ENCODE measurements around the gene GMEB2.
"Not testable (repeated sequence)": the region's sequence is repeated elsewhere in the genome, so short reads cannot be mapped to it uniquely, and the experiment has no call there.

Gene GMEB2

GRCh38 chr20:63587256-63587655 is 39.6 kb downstream of the GMEB2 start:
- no peak for DNase-seq

- DNase-seq = no peak
These were observed 40.1 kb downstream of the GMEB2 start for GRCh38 chr20:63586797-63587196.

GRCh38 chr20:63585616-63586565 is 41.0 kb downstream of the GMEB2 start:
- DNase-seq = no peak

GRCh38 chr20:63582382-63583063 is 44.4 kb downstream of the GMEB2 start:
- DNase-seq = no peak

GRCh38 chr20:63580796-63581461 is 46.0 kb downstream of the GMEB2 start:
- DNase-seq = no peak

- DNase-seq = no peak
These were observed 47.7 kb downstream of the GMEB2 start for GRCh38 chr20:63579017-63579694.

GRCh38 chr20:63578224-63579016 is 48.5 kb downstream of the GMEB2 start:
- no peak for DNase-seq

GRCh38 chr20:63577317-63577894 is 49.5 kb downstream of the GMEB2 start:
- peak; percentile 8 for DNase-seq

- no peak for DNase-seq
These were observed 50.6 kb downstream of the GMEB2 start for GRCh38 chr20:63576311-63576710.

GRCh38 chr20:63574829-63575743 is 51.8 kb downstream of the GMEB2 start:
- DNase-seq = no peak

- DNase-seq = peak; percentile 45
These were observed 52.6 kb downstream of the GMEB2 start, which contains the start of gene HELZ2 for GRCh38 chr20:63574156-63574828. HELZ2 (minus strand) TSS chr20:63574239; CDS start chr20:63572385, 1,854 bp downstream.

- no peak for DNase-seq
These were observed 53.2 kb downstream of the GMEB2 start for GRCh38 chr20:63573647-63574131.

GRCh38 chr20:63572788-63573646 is 53.9 kb downstream of the GMEB2 start:
- no peak for DNase-seq

GRCh38 chr20:63572071-63572787 is 54.7 kb downstream of the GMEB2 start:
- DNase-seq = no peak

GRCh38 chr20:63571087-63571478 is 55.8 kb downstream of the GMEB2 start:
- not testable (repeated sequence) for DNase-seq

GRCh38 chr20:63570281-63571086 is 56.4 kb downstream of the GMEB2 start:
- DNase-seq = no peak
